GM18868 (cell line): ENCODE results near the gene FNDC3B.

Experiments
- ATAC-seq: cut with Tn5 transposase; IDR thresholded peaks from one replicate; pipeline ENCODE4 v1.9.1; 2021; ENCODE audit warnings: mild to moderate bottlenecking, moderate library complexity; ENCODE audit not compliant: unreplicated experiment

Gene FNDC3B

GRCh38 chr3:172051957-172052354 lies 12.6 kb downstream of the FNDC3B start:
- no peak for ATAC-seq

- no peak for ATAC-seq
These were observed 13.0 kb downstream of the FNDC3B start for GRCh38 chr3:172052405-172052804.

GRCh38 chr3:172054115-172054764 lies 14.9 kb downstream of the FNDC3B start:
- ATAC-seq, result no peak

DNA sequence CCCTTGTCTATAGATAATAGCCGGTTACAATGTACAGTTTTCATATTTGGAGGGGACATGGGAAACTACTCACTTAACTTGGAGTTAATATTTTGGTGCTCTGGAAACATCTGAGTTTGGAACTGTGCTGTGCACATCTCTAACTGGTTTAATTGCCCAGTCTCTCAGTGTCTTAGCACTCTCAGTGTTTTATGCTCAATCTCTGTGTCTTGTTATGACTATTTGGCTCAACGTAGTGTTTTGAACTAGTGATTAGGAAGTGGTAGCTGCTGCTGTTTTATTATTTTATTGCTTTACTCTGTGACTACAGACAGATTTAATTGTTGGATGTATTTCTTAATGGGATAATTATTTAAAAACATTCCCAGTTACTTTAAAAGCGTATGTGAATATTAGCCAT lies 17.0 kb downstream of the FNDC3B start:
- ATAC-seq, result peak; percentile 67

DNA sequence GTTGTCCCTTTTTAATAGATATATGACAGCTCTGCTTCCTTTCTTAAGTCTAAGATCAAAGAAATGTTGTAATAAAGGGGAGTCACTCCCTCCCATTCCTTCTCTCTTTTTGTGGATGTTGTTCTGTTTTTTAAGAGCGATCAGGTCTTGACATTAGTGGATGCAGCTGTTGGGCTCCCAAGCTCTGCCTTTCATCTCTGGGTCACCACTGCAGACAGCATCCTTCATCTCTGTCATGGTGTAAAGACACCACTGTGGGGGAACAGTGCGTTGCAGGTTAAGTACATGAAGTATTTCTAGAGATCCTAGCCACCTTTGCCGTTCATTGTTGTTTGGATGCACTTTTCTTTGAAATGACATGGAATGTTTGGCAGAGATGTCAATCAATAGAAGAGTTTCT lies 17.7 kb downstream of the FNDC3B start:
- ATAC-seq, result no peak

DNA sequence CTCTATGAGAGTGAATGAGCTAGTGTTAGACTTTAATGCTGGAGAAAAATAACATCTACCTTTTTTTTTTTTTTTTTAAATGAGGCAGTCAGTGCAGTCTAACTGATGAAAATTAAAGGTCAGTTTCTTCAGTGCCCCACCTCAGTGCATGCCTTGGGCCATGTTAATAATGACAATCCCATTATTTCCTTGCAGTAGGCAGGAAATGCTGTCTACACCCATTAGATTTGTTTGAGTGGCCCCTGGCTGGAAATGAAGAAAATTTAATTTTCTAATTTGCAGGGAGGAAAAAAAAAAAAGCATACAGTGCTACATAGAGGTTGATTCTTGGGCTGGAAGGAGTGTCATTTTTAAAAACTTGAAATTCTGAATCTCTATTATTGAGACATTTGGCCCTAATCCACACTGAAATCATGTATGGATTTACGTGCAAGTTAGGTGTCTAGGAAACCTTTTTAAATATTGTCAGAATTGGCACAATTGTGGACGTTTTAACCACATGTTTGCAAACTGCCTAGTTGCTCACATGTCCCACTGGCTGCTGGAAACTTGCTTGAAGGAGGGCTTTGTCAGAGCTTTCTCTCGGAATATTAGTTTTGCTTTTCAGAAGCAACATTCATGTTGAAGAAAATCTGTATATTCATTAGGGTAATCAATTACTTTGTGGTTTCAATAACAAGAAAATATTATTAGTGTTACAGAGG lies 18.4 kb downstream of the FNDC3B start:
- ATAC-seq, result no peak

GRCh38 chr3:172059532-172059931 lies 20.2 kb downstream of the FNDC3B start:
- no peak for ATAC-seq

DNA sequence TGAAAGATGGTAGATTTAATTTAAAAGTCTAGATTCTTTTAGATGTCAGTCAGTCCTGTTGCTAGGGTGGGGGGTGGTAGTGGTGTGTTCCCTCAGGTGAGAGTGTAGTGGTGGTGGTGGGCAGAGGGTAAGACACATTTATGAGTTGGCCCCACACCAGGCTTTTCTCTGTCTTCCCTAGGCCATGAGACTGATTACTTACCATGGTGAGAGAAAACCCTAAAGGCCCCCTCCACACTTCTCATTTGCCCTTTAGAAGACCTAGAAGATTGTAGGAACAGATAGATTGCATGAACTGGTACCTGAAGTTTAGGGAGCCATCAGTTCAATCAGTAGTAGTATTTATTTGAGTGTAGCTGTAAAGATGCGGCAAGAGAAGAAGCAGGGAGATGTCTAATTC lies 20.9 kb downstream of the FNDC3B start:
- no peak for ATAC-seq

DNA sequence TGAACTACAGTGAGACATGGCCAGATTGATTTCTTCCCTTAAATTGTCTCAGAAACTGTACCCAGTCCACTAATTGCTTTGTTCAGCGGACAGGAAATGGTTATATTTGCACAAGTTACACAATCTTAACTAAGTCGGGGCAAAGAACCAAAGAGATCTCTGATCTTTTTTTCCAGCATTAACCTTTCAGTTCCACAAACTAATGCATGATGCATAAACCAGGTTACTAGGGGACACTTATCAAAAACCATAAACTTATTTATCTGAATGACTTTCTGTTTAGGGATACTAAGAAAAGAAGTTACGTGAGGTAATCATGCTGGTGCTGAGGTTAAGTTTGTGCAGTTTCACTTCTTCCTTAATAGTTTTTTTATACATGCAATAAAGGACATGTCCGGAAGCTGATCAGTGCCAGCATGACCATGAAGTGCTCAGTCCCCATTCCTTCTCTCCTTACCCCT lies 22.4 kb downstream of the FNDC3B start:
- peak; percentile 85 for ATAC-seq

GRCh38 chr3:172062761-172063160 lies 23.4 kb downstream of the FNDC3B start:
- no peak for ATAC-seq

- no peak for ATAC-seq
These were observed 24.4 kb downstream of the FNDC3B start for GRCh38 chr3:172063456-172064432.

GRCh38 chr3:172065527-172065926 lies 26.1 kb downstream of the FNDC3B start:
- no peak for ATAC-seq

DNA sequence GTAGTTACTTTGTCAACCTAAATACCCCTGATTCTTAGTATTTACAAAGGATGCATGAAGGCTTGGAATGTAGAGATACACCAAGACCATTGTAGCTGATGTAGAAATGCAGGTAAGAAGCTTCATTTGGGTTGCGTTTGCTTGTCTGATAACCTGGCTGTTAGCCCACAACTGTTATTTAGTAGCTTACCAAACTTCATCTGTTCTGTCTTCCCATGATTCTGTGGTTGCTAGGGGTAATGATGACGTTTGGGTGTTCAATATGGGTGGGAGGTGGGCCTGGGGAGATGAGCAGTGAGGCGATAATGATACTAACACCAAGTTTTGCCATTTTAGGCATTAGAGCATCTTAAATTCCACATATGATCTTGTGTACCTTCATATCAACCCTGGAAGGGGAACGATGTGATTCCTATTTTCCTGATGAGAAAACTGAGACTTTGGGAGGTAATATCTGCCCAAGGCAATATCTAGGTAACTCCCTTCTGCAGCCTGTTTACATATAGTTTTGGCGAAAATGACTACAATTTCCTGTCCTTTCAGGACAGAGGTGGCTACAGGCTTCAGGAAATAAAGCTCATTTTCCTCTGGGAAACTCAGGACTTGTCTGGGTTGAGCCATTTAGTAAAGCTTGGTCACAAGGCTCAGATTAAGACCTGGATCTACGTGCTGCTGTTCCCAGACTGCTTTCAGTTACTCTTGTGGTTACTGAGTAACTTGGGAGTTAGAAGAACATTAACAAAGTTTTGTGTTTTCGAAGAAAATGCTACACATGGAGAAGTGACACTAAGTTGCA lies 26.8 kb downstream of the FNDC3B start:
- no peak for ATAC-seq

DNA sequence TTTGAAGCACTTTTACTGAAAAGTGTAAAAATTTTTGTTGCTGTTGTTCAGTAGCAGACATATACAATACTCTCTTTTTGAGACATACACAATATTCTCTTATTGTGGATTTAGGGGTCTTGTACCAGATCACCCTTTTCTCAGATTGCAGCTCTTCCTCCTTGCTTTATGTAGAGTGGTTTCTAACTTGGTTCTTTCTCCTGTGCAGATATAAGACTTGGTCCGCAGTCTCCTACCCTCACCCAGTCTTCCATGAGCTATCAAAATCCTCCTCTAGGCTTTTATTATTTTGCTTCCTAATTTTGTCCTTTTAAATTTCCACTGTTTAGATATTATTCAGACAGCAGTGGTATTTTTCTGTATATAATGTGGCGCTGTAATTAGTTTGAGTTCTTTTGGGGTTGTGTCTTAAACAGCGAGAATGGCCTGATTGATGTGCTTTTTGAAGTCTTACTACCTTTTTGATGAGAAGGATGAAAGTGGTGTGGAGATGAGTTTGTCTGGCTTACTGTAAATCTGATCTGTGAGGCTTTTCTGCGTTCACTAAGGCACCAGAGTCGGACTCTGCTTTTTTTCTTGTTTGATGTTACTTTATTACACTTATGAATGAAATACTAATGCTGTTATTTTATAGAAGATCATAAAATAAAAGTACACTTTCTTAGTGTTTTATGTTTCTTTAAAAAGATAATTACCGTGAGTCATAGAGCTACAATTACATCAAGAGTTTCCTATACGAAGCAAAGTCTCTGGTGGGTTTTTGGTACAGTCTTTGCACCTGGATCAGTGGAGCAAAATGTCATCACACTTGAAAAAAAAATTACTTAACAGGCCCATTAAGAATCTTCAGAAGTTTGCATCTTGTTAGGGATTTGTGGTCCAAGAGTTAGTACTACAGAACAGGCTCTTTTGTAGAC lies 27.8 kb downstream of the FNDC3B start:
- no peak for ATAC-seq

- no peak for ATAC-seq
These were observed 28.6 kb downstream of the FNDC3B start for GRCh38 chr3:172067837-172068440.

- no peak for ATAC-seq
These were observed 29.6 kb downstream of the FNDC3B start for GRCh38 chr3:172068977-172069376.

DNA sequence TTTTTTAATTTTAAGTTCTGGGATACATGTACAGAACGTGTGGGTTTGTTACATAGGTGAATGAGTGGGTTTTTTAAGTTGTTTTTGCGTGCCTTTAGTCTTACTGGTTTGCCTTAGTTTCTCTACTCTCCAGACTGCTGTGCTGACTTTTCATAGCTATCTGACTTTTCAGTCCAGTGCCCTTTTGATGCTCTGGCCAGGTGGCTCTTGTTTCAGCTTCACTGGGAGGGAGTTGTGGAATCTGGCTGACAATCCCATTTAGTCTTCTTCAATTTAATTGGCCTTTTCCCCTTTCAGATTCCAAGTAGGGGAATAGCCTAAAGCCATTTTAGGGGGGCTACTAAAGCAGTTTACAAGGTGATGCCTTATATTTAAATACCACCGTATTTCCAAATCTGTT lies 30.1 kb downstream of the FNDC3B start:
- no peak for ATAC-seq

DNA sequence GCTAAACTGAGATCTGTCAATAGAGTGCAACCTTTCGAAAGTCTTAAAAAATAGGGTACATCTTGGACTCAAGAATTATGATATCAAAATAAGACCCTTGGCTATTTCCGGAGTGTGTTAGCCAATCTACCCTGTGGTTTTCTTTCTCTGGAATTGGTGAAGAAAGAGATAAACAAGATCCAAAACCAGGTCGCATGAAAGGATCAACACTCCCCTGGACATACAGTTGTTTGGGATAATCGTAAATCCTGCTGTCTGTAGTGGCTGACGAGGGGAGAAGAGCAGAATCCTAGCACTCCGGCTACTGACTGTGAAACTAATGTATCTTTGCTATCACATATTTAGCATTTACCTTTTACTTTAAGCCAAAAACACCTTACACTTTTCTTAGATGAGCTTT lies 30.9 kb downstream of the FNDC3B start:
- ATAC-seq, result no peak

GRCh38 chr3:172070802-172071201 lies 31.4 kb downstream of the FNDC3B start:
- ATAC-seq, result no peak
